PFSK-1 (cell line): ENCODE measurements around the gene NPPC.

Source experiments
- FOXP2 ChIP-seq: optimal IDR thresholded peaks from 2 replicates; pipeline ENCODE3; 2011; ENCODE audit warnings: borderline replicate concordance, control low read depth, inconsistent platforms; ENCODE audit not compliant: insufficient read depth; ENCODE audit errors: extremely low read length, extremely low read depth
- POLR2AphosphoS5 ChIP-seq: IDR thresholded peaks from 2 replicates; pipeline ENCODE4 v1.6.1; 2012; ENCODE audit warnings: low read depth, mild to moderate bottlenecking, control low read depth, low read length, moderate library complexity
- SIN3A ChIP-seq: IDR thresholded peaks from 2 replicates; pipeline ENCODE4 v1.6.1; 2012; ENCODE audit warnings: mild to moderate bottlenecking, low read length, moderate library complexity, borderline replicate concordance; ENCODE audit not compliant: insufficient read depth
- TAF1 ChIP-seq: IDR thresholded peaks from 2 replicates; pipeline ENCODE4 v1.6.1; 2012; ENCODE audit warnings: low read length, control low read depth, borderline replicate concordance; ENCODE audit not compliant: insufficient read depth
- TF ChIP-seq, protein P1 (sequence below), 2 experiments: IDR thresholded peaks; 2 replicates each; pipeline versions ENCODE4 v1.6.1 to v1.8.0; 2011 to 2012; ENCODE audit warnings: low read depth in 2 of 2, low read length in 2 of 2, control low read depth in 1 of 2, inconsistent platforms in 1 of 2, mild to moderate bottlenecking in 1 of 2, moderate library complexity in 1 of 2; ENCODE audit not compliant: insufficient read depth in 1 of 2

DNA sequence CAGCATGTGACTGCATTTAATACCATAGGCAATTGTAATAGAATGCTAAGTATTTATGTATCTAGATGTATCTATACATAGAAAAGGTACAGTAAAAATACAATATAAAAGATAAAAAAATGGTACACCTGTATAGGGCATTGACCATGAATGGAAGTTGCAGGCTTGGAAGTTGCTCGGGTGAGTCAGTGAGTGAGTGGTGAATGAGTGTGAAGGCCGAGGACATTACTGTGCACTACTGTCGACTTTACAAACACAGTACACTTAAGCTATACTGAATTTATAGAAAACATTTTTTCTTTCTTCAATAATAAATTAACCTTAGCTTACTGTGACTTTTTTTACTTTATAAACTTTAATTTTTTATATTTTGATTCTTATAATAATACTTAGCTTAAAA, 44.3 kb upstream of the NPPC start:
- TF ChIP-seq POLR2AphosphoS5 (no peak), FOXP2 (no peak), SIN3A (no peak), TAF1 (no peak)
- TF ChIP-seq, protein P1, sequence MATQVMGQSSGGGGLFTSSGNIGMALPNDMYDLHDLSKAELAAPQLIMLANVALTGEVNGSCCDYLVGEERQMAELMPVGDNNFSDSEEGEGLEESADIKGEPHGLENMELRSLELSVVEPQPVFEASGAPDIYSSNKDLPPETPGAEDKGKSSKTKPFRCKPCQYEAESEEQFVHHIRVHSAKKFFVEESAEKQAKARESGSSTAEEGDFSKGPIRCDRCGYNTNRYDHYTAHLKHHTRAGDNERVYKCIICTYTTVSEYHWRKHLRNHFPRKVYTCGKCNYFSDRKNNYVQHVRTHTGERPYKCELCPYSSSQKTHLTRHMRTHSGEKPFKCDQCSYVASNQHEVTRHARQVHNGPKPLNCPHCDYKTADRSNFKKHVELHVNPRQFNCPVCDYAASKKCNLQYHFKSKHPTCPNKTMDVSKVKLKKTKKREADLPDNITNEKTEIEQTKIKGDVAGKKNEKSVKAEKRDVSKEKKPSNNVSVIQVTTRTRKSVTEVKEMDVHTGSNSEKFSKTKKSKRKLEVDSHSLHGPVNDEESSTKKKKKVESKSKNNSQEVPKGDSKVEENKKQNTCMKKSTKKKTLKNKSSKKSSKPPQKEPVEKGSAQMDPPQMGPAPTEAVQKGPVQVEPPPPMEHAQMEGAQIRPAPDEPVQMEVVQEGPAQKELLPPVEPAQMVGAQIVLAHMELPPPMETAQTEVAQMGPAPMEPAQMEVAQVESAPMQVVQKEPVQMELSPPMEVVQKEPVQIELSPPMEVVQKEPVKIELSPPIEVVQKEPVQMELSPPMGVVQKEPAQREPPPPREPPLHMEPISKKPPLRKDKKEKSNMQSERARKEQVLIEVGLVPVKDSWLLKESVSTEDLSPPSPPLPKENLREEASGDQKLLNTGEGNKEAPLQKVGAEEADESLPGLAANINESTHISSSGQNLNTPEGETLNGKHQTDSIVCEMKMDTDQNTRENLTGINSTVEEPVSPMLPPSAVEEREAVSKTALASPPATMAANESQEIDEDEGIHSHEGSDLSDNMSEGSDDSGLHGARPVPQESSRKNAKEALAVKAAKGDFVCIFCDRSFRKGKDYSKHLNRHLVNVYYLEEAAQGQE (IDR thresholded peaks at IDR 0.05; ENCODE audit: insufficient read depth in 1 of 2, low read depth in 2 of 2, low read length in 2 of 2) = no peak
